Stimulated activated CD4-positive, alpha-beta T cell treated with anti-CD3 and anti-CD28 coated beads, TNF-alpha, amount 100 ng/mL, for 4 hours (primary cell): ENCODE measurements around the gene SPHK2.

Source experiments
- DNase-seq, 3 experiments: peaks; one replicate each; pipeline ENCODE4 v3.0.0-alpha.2; 2020; ENCODE audit warnings: low read depth in 3 of 3

Gene SPHK2

GRCh38 chr19:48606463-48607358, 12.6 kb upstream of the SPHK2 start, which contains the start of gene SPACA4:
Gene SPACA4 (plus strand): TSS chr19:48606742. CDS start chr19:48606979, 237 bp downstream.
- DNase-seq: no peak

DNA sequence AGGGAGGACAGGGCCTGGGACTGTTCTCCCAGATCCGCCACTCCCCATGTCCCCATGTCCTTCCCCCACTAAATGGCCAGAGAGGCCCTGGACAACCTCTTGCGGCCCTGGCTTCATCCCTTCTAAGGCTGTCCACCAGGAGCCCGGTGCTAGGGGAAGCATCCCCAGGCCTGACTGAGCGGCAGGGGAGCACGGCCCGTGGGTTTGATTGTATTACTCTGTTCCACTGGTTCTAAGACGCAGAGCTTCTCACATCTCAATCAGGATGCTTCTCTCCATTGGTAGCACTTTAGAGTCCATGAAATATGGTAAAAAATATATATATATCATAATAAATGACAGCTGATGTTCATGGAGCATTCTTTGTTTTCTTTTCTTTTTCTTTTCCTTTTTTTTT, 11.9 kb upstream of the SPHK2 start:
- DNase-seq: no peak

DNA sequence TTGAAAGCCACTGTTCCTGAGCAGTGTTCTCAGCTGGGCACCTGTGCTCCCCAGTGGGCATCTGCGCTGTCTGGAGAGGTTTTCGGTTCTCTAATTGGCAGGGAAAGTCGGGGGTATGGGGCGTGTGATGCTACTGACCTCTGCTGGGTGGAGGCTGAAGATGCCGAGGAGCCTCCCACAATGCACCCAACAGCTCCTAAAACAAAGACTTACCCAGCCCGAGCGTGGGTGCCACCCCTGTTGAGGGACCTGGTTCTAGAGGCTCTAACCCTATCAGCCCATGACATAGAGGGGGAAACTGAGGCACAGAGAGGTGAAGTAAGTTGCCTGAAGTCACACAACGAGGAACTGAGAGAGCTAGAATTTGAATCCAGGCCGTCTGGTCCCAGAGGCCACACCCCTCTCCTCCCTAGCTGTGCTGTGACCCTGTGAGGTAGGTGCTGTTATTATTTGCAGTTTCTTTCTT, 10.5 kb upstream of the SPHK2 start:
- DNase-seq: peak in 1 of 3 experiments; percentile 34

GRCh38 chr19:48609571-48610108, 9.7 kb upstream of the SPHK2 start:
- DNase-seq: no peak

DNA sequence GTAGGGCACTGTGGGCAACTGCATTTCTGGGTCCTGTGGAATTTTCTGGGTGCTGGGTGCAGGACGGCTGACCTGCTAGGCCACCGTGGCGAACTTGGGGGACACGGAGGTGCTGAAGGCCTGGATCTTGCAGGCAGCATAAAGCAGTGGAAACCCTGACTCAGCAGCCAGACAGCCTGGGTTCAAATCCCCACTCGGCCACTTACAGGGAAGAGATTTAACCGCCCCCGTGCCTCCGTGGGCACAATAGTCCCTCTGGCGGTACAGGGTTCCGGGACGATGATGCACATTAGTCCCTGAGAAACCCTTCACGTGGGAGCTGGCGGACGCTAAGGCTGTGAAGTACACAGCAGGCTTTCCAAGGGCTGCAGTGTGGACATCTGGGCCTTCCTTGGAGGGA, 7.4 kb upstream of the SPHK2 start:
- no peak for DNase-seq

DNA sequence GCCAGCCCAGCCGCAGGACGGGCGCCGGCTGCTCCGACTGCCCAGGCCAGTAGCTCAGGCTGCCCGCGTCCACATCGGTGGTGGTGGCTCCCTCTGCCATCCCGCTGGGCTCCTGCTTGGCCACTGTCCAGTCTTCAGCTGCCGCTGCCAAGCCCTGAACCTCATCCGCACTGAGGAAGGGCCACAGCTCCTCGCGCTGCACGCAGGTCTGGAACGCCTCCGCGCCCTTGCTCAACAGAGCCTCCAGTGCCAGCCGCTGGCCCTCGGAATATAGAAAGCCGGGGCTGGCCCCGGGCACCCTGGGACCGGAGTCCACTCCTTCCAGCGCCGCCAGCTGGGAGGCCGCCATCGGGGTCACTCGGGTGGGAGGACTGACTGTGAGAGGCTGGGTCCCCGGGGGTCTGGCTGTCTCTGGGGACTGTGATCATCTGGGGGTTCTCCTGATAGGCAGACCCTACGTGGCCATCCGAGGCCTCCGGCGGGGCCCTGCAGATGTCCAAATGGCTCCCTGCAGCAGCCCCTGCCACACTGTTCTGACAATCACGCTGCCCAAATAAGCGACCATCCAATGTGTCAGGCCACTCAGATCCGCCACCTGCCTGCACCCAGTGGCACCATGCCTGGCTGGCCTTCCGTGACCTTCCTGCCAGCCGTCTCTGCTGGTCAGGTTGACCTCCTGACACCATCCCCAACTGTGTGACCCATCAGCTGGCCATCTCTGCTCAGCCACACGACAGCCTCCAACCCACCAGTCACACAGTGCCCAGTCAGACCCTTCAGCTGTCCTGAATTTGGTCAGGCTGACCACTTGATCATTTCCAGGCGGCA, 6.1 kb upstream of the SPHK2 start:
- no peak for DNase-seq

DNA sequence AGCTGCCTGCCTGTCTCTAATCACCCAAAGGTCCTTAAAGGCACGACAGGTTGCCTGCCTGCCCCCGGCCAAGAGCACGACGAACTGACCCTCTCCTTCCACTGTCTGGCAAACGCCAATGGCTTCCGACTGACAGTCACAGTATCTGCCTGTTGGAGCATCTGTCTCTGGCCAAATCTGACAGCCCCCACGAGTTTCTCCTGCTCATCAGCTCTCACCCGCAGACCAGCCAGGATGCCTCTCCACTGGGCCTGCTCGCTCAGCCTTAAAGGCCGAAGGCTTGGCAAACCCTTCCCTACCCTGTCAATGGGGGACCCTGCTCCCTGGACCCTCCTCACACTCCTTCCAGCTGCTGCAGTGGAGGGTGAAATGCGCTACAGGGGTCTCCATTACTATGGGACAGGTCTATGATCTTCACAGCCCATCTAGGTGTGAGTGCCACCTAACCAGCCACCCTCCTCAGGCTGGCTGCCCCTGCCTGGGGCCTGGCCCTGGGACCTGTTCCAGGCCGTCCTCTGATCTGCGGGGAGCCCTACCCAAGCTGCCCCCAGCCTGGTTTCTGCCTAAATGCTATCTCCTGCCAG, 5.4 kb upstream of the SPHK2 start:
- DNase-seq: no peak

DNA sequence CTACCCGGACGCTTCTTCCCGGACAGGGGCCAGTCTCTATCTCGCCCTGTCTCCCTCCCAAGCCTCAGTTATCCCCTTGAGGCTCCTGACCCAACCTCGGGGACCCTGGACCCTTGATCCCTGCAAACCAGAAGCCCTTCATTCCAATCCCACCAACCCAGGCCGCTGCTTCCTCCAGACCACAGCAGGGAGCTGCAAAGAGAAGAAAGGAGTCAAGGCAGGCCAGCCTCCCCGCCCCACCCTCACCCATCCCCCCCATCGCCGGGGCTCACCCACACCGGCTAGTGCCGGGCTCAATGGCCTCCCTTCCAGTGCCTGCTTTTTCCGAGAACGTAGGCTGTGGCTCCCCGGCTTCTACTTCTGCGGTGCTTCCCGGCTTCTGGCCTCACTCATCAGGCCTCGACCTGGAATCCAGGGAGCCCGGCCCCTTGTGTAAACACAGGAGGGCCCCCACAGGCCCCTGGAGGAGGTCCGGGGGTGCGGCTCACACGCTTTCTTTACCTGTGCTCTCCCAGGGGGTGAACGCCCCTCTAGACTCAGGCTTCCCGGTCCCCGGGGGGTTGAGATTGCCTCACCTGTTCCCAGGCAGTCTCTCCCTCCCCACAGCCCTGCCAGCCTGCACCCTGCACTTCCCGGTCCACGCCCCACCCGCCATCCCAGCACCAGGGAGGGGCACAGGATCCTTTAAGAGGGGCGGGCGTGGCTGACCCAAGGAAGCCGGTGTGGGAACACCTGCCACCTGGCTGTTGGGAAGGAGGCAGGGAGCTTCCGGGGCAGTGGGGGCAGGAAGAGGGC, 4.7 kb upstream of the SPHK2 start, which contains the start of gene FAM83E:
Gene FAM83E (minus strand): TSS at position 641 of the 795 bp plus-strand sequence. CDS start 1,704 bp downstream, outside the sequence.
- no peak for DNase-seq

DNA sequence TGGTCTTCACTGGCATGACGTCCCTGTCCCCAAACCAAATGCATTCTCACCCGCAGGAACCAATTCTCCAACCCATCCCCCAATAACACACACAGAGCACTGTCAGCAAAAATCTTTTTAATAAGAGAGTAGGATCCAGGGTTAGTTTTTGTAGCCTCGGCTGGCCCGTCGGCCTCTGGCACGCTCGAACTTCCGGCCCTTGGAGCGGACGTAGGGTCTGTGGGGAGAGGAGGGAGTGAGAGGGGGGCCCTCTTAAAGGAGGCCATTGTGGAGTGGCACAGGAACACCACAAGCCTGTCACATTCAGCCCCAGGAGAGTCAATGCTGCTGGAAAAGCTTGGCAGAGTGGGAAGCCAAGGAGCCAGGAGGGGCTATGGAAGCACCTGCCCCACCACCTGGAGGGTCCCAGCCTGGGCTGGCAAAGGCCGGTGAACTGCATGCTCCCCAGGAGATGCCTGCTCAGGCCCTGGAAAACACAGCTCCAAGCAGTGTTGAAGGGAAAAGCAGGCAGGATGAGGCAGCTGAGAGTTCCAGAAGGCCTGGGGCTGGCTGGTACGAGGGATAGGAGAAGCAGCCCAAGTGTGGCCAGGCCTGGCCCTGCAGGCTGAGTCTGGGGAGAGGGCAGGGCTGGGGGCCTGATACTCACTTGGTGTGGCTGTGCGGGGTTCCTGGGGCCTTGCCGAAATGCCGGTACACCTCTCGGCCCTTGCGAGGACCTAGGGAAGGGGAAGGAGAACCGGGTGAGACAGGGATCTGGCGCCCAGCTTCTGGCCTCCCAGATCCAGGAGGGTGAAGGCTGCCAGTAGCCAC, 3.9 kb upstream of the SPHK2 start:
- no peak for DNase-seq

DNA sequence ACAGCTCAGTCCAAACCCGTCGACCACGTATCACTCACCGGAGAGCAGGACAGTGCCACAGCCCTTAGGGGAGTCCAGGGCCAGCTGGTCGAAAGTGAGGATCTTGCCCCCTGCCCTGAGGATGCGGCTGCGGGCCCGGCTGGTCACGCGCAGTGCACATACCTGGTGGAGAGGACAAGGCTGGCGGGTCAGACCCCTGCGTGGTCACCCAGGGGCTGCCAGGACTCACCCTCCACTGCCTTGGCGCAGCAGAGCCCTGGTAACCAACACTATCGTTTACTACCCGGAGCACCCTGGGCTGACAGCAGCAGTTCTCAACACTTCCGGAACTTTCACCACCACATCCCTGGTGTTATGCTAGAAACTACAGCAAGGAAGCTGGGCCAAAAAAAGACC, 3.3 kb upstream of the SPHK2 start:
- no peak for DNase-seq

DNA sequence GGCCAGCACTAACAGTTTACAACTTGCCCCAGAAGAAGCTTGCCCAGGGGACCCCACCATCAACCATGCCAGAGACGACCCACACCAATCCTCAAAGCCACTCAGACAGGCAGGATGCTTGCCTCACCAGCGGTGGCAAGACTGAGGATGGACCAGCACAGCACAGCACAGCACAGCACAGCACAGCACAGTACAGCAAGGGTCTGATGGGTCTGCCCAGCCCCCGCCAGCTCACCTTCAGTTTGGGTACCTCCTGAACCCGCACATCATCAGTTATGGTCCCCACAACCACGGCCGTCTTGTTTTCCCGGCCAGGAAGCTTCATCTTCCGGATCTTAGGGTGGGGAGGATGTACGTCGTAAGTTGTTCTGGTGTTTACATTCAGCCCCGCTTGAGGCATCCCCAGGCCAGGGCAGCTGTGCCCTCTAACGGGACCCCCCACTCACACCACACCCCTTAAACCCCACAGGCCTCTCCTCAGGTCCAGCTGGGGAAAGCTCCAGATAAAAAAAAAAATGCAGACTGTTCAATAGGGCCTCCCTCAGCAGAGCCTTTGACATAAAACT, 2.7 kb upstream of the SPHK2 start:
- DNase-seq: no peak

DNA sequence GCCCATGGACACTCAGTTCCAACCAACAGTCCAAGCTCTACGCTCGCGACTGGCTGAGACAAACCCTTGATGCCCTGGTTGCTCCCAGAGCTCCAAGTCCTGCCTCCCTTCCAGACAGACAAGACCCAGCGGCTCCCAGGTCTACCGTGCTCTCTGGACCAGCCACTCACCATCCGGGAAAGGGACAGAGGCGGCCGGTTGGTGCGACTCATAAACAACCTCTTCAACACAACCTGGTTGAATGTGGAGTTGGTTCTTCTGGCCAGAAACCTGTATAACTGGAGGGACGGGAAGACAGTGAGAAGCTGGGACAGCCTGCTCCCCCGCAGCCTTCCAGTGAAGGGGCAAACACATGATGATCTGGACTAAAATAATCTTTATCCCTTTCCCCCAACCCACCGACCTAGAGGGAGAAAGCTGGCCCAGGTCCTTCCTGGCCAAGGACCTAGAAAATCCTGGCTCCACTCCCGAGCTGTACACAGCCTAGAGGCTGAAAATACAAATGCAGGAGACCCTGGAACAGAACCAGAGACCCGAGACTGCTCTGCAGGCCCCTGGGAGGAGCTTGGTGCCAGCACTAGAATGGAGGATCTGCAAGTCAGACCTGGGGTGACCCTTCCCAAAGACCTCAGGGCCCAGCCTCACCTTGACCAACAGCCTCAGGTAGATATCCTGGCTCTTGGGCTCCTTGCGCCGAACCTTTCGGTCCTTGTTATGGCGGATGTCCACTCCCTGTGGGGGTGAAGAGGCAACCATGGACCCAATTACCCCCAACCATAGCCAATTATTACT, 2.0 kb upstream of the SPHK2 start:
- no peak for DNase-seq

GRCh38 chr19:48618278-48618915, 909 bp upstream of the SPHK2 start:
- DNase-seq: no peak

- no peak for DNase-seq
These were observed 633 bp downstream of the SPHK2 start for GRCh38 chr19:48619692-48620585.

DNA sequence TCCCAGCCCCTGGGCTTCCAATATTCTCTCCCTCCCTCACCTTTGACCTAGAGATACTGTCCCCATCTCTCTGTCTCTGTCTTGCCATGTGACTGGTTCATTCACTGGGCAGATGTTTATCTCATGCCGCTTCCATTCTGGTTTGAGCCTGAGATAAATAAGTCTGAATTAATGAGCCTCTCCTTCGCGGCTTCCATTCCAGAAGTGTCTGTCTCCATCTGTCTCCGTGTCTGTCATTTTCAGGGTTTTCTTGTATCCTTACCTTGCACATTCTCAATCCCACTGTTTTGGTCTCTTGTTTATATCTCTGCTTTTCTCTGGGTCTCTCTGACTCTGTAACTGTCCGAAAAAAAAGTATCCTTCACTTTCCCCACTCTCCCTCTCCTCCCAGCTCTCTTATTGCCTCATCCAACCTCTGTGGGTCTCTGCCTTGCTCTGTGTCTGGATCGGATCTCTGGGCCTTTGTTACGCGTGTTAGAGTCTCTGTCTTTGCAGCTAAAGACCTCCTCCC, 4.3 kb downstream of the SPHK2 start:
- DNase-seq: no peak

GRCh38 chr19:48624067-48624594, 4.8 kb downstream of the SPHK2 start:
- peak; percentile 93 to 96 (median 94) for DNase-seq
